Measurements from ENCODE around the gene WDR86.

GRCh38 chr7:151429237-151429559, 19.4 kb upstream of the WDR86 start:
- TF ChIP-seq JUND (IDR thresholded peaks at IDR 0.05) (no peak), POLR2A (IDR thresholded peaks at IDR 0.05; ENCODE audit: borderline replicate concordance, extremely low read depth, insufficient read depth, insufficient read length) (no peak), FOSL1 (IDR thresholded peaks at IDR 0.05; ENCODE audit: low read depth) (no peak), ATF3 (IDR thresholded peaks at IDR 0.05) (no peak), SP1 (IDR thresholded peaks at IDR 0.05; ENCODE audit: low read depth) (no peak), EZH2 (IDR thresholded peaks at IDR 0.05) (no peak), REST (IDR thresholded peaks at IDR 0.05; ENCODE audit: low read depth) (no peak), CTCF (IDR thresholded peaks at IDR 0.05 in 2 of 3, conservative IDR thresholded peaks at IDR 0.05 in 1 of 3; ENCODE audit: borderline replicate concordance in 1 of 3, insufficient read depth in 1 of 3, low read depth in 2 of 3, low read length in 2 of 3) (no peak)

Measured in HCT116 (cell line).